Measurements from ENCODE around the gene MTHFR. TPM values are rescaled to one million over a fixed set of nuclear protein-coding genes. Genes with fewer than 3 reads are reported as not detected.

MTHFR gene
- total RNA-seq, 4 donors from 2014 or later = 10.2 to 24.7 (median 18.1) TPM

DNA sequence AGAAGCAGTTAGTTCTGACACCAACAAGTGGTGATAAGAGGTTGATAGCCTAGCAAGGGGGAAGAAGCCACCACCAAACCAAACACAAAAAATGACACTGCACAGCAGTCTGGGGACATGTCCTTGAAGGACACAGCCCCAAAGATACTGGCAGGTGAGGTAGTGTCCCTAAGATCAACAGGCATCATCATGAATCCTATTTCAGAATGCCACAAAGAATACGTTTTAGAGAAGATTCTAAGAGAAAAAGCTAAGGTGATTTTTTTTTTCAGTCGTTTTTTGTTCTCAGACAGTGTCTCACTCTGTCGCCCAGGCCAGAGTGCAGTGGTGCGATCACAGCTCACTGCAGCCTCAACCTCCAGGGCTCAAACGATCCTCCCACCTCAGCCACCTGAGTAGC is 19.6 kb downstream of the MTHFR start:
- ATAC-seq (no peak), DNase-seq (no peak)
- H3K27me3 ChIP-seq = no peaks in the 10 kb centered on the region
- no peak overlapping the region for H3K4me3 ChIP-seq
- H3K27ac ChIP-seq = peak overlapping the region; percentile 90 to 99 (median 97)
- H3K9me3 ChIP-seq = no peaks in the 10 kb centered on the region
- H3K36me3 ChIP-seq = no peaks in the 10 kb centered on the region
- intact Hi-C loops (cut with DNase I; ENCODE audit: low total_unique reads) (no loop called here), in situ Hi-C loops (cut with MboI; ENCODE audit: low sequenced_read_pairs in 4 of 4) (loop anchor here in 1 of 4 donors (10.0 kb wide), 1 partner anchor 51 kb away; the partner anchor contains the start of gene AGTRAP)
- TF ChIP-seq, protein P1, sequence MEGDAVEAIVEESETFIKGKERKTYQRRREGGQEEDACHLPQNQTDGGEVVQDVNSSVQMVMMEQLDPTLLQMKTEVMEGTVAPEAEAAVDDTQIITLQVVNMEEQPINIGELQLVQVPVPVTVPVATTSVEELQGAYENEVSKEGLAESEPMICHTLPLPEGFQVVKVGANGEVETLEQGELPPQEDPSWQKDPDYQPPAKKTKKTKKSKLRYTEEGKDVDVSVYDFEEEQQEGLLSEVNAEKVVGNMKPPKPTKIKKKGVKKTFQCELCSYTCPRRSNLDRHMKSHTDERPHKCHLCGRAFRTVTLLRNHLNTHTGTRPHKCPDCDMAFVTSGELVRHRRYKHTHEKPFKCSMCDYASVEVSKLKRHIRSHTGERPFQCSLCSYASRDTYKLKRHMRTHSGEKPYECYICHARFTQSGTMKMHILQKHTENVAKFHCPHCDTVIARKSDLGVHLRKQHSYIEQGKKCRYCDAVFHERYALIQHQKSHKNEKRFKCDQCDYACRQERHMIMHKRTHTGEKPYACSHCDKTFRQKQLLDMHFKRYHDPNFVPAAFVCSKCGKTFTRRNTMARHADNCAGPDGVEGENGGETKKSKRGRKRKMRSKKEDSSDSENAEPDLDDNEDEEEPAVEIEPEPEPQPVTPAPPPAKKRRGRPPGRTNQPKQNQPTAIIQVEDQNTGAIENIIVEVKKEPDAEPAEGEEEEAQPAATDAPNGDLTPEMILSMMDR (IDR thresholded peaks at IDR 0.05 in 4 of 5, conservative IDR thresholded peaks at IDR 0.05 in 1 of 5) = no peak
- no peak for TF ChIP-seq POLR2A (IDR thresholded peaks at IDR 0.05)
- H3K4me1 ChIP-seq = peaks cover 56 to 64% of the 10 kb centered on the region in 2 donors

DNA sequence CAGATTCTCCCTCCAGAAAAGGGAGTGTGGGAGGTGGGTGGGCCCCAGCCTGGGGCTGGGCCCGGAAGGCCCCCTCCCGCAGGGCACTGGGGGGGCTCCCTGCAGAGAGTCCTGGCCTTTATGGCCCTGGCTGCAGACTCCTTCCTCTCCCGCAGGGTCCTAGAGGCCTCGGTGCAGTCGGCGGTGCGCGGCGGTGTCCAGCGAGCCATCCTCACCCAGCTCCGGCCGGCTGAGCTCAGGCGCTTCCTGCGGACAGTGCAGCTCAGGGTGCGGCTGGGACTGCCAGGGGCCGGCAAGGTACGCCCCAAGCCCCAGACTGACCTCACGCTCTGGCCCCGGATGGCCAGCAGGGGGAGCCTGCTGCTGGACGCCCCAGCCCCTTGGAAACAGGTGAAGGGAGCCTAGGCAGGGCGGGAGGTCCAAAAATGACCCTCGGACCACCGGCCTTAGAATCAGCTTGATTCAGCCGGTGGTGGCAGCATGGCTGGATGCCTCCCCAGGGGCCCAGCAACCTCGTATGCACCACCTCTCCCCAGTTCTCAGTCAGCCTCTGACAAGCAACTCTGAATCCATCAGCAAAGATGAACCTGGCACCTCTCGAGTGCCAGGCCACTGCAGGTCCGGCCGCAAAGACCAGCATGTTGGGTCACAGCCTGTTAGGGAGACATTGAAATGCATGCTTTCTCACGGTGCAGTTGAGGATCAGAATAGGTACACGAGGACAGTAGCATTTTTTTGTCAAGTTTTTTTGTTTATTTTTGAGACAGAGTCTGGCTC is 20.6 kb downstream of the MTHFR start:
- peak in 1 of 2 donors; percentile 43 for ATAC-seq
- H3K27ac ChIP-seq = peak overlapping the region; percentile 39 to 98 (median 58)

DNA sequence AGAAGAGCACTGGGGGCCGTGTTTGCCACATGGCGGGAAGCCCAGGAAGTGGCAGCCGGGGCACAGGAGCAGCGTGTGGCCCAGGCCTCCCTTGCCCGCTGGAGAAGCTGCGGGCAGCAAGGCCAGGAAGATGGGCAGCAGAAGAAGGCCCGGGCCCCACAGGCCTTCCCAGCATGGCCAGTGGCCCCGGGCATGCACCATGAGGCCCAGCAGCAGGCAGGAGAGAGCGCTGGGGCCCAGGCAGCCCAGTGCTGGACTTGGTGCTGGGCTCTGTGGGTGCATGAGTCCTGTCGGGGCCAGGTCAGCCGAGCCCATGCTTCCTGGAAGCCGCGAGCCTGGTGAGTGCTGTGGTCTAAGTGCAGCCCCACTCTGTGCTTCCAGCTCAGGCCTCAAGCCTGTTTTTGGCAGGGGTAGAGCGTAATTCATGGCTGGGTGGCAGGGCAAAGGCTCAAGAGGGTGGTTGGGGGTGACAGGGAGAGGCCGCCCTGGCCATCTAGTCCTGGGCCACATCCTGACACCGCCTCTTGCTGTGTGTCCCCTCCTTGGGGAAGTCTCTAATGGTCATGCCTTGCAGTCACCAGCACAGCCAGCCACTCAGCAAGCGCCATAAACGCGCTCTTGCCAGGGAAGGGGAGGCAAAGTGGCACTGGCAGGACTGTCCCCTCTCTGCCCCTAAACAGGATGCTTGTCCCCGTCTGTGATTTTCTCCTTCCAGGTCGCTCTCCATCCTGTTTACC is 21.3 kb downstream of the MTHFR start:
- intact Hi-C loops (cut with DNase I; ENCODE audit: low total_unique reads) = no loop called here
- no peaks in the 10 kb centered on the region for H3K36me3 ChIP-seq
- H3K4me1 ChIP-seq = peaks cover 40 to 49% of the 10 kb centered on the region in 2 donors
- no peak for DNase-seq
- H3K9me3 ChIP-seq = no peaks in the 10 kb centered on the region
- peak overlapping the region; percentile 31 to 48 (median 40) for H3K4me3 ChIP-seq
- H3K27ac ChIP-seq = peak overlapping the region; percentile 39 to 98 (median 58)
- in situ Hi-C loops (cut with MboI; ENCODE audit: low sequenced_read_pairs in 4 of 4) = loop anchor here in 1 of 4 donors (10.0 kb wide), 1 partner anchor 50 kb away; the partner anchor contains the start of gene AGTRAP
- TF ChIP-seq, protein P1 (IDR thresholded peaks at IDR 0.05 in 4 of 5, conservative IDR thresholded peaks at IDR 0.05 in 1 of 5) = no peak
- TF ChIP-seq POLR2A (IDR thresholded peaks at IDR 0.05) = no peak
- H3K27me3 ChIP-seq = no peaks in the 10 kb centered on the region
- ATAC-seq = no peak

More for the DNA sequence above, 20.6 kb downstream of the MTHFR start:
- peak in 1 of 2 donors; percentile 66 for DNase-seq
- no peaks in the 10 kb centered on the region for H3K27me3 ChIP-seq
- H3K4me3 ChIP-seq = peak overlapping the region; percentile 31 to 48 (median 40)
- H3K36me3 ChIP-seq = no peaks in the 10 kb centered on the region
- no peaks in the 10 kb centered on the region for H3K9me3 ChIP-seq
- intact Hi-C loops (cut with DNase I; ENCODE audit: low total_unique reads) (no loop called here), in situ Hi-C loops (cut with MboI; ENCODE audit: low sequenced_read_pairs in 4 of 4) (loop anchor here in 1 of 4 donors (10.0 kb wide), 1 partner anchor 50 kb away; the partner anchor contains the start of gene AGTRAP)
- peaks cover 47 to 56% of the 10 kb centered on the region in 2 donors for H3K4me1 ChIP-seq
- TF ChIP-seq, protein P1 (IDR thresholded peaks at IDR 0.05 in 4 of 5, conservative IDR thresholded peaks at IDR 0.05 in 1 of 5) = peak in 4 of 5 experiments; percentile 87 to 95 (median 91)
- no peak for TF ChIP-seq POLR2A (IDR thresholded peaks at IDR 0.05)

DNA sequence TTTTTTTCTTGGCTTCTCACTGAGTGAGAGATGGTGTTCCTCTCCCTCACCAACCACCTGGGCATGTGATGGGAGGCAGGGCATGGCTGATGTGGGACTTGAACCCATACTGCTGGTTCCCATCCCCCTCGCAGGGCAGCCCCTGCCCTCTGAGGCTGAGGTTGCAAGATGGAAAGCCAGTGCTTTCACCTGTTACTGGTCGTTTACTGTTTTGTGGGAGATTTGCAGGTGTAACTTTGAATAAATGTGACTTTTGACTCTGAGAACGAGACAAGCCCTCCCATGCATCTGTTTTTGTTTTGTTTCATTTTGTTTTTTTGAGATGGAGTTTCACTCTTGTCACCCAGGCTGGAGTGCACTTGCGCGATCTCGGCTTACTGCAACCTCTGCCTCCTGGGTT is 22.2 kb downstream of the MTHFR start:
- no peaks in the 10 kb centered on the region for H3K27me3 ChIP-seq
- no peak for ATAC-seq
- no peaks in the 10 kb centered on the region for H3K9me3 ChIP-seq
- TF ChIP-seq POLR2A (IDR thresholded peaks at IDR 0.05) = no peak
- TF ChIP-seq, protein P1 (IDR thresholded peaks at IDR 0.05 in 4 of 5, conservative IDR thresholded peaks at IDR 0.05 in 1 of 5) = no peak
- in situ Hi-C loops (cut with MboI; ENCODE audit: low sequenced_read_pairs in 4 of 4) (loop anchor here in 1 of 4 donors (10.0 kb wide), 1 partner anchor 49 kb away; the partner anchor contains the start of gene AGTRAP), intact Hi-C loops (cut with DNase I; ENCODE audit: low total_unique reads) (no loop called here)
- H3K36me3 ChIP-seq = no peaks in the 10 kb centered on the region
- DNase-seq = no peak
- no peak overlapping the region for H3K4me3 ChIP-seq
- H3K4me1 ChIP-seq = peaks cover 31 to 40% of the 10 kb centered on the region in 2 donors
- H3K27ac ChIP-seq = no peak overlapping the region

All from gastrocnemius medialis (tissue), 4 donors.